GM12878 (cell line): ENCODE measurements around the gene B3GALT5. TPM values are rescaled to one million over a fixed set of nuclear protein-coding genes. Genes with fewer than 3 reads are reported as not detected.

Source experiments
- ATAC-seq: fragments of 200-7000 bp; cut with Tn5 transposase; 3 replicates; pipeline ENCODE4 v1.9.1; 2020; ENCODE audit warnings: mild to moderate bottlenecking, moderate library complexity
- BruUV-seq: library from RNA; stranded (reverse); fragments of 400-500 nt; replicated peaks from 2 replicates; lab custom pipeline; 2021; lab: Mats Ljungman, UMichigan
- CTCF ChIA-PET: fragments of 300-600 bp; sonication (Branson Sonifier 250); formaldehyde crosslinking; extraction: SDS; loops from one replicate; lab custom pipeline; 2021; ENCODE audit warnings: inconsistent platforms; lab: Yijun Ruan, JAX
- POLR2A ChIA-PET: fragments of 350-600 bp; formaldehyde crosslinking; extraction: SDS; loops from one replicate; lab custom pipeline; 2021; ENCODE audit warnings: inconsistent platforms; lab: Charles Lee
- RAD21 ChIA-PET: fragments of 300-600 bp; sonication (Branson Sonifier 250); formaldehyde crosslinking; loops from one replicate; lab custom pipeline; 2023; ENCODE audit warnings: antibody characterized with exemption; ENCODE audit not compliant: unreplicated experiment; lab: Charles Lee
- SMC1A ChIA-PET: fragments of 300-600 bp; sonication (Branson Sonifier 250); formaldehyde crosslinking; loops from one replicate; lab custom pipeline; 2023; ENCODE audit not compliant: unreplicated experiment, uncharacterized antibody; lab: Charles Lee
- DNase-seq: peaks from one replicate; pipeline ENCODE4 v3.0.0-alpha.2; 2011; ENCODE audit warnings: low read depth, low spot score
- FAIRE-seq: peaks from 3 replicates; lab custom pipeline; 2011; peaks lifted over from hg19 to GRCh38; lab: Jason Lieb, UNC
- H2AFZ ChIP-seq: 2 replicates; pipeline ENCODE4 v1.6.0; 2011; ENCODE audit warnings: low read depth, low read length, control low read depth; ENCODE audit not compliant: control insufficient read depth
- H3K27ac ChIP-seq: 2 replicates; pipeline ENCODE4 v1.5.1; 2011; ENCODE audit warnings: control low read depth; ENCODE audit not compliant: control insufficient read depth, insufficient read depth
- H3K27me3 ChIP-seq, 2 experiments: replicated peaks in 1 of 2; 2 replicates each; pipeline versions ENCODE4 v1.6.0 to v1.6.1; 2011; ENCODE audit warnings: low read length in 1 of 2; ENCODE audit not compliant: control insufficient read depth in 2 of 2, insufficient read depth in 2 of 2
- H3K36me3 ChIP-seq, 2 experiments: 2 replicates each; pipeline ENCODE4 v1.5.1; 2011; ENCODE audit warnings: low read length in 1 of 2; ENCODE audit not compliant: control insufficient read depth in 2 of 2, insufficient read depth in 2 of 2
- H3K4me1 ChIP-seq: 2 replicates; pipeline ENCODE4 v1.6.1; 2011; ENCODE audit warnings: mild to moderate bottlenecking, low read length, moderate library complexity, mixed read lengths; ENCODE audit not compliant: control insufficient read depth, insufficient read depth
- H3K4me2 ChIP-seq: 2 replicates; pipeline ENCODE4 v1.6.0; 2011; ENCODE audit warnings: control low read depth; ENCODE audit not compliant: control insufficient read depth, insufficient read depth
- H3K4me3 ChIP-seq: fragments of 200-600 bp; sonication (generic); 2 replicates; pipeline ENCODE4 v1.5.1; 2016
- H3K79me2 ChIP-seq: 2 replicates; pipeline ENCODE4 v1.6.0; 2011; ENCODE audit warnings: low read length; ENCODE audit not compliant: control insufficient read depth, insufficient read depth
- H3K9ac ChIP-seq: 2 replicates; pipeline ENCODE4 v1.8.0; 2011; ENCODE audit warnings: low read length, control low read depth, mixed read lengths; ENCODE audit not compliant: control insufficient read depth, insufficient read depth
- H3K9me3 ChIP-seq: replicated peaks from 3 replicates; pipeline ENCODE4 v1.5.1; 2011; ENCODE audit warnings: mild to moderate bottlenecking, low read length; ENCODE audit not compliant: control insufficient read depth, insufficient read depth
- H4K20me1 ChIP-seq: 2 replicates; pipeline ENCODE4 v1.6.0; 2011; ENCODE audit not compliant: control insufficient read depth, insufficient read depth
- GATAD2B ChIP-seq: fragments of 450-650 bp; conservative IDR thresholded peaks from 2 replicates; pipeline ENCODE4 v1.6.1; 2017; ENCODE audit warnings: low read depth, mild to moderate bottlenecking, moderate library complexity
- IKZF1 ChIP-seq: fragments of 450-650 bp; conservative IDR thresholded peaks from 2 replicates; pipeline ENCODE4 v1.6.1; 2017; ENCODE audit warnings: antibody characterized with exemption, mild to moderate bottlenecking
- WGBS: methylation state at CpG from one replicate; pipeline ENCODE4 v1.1.6; 2016; ENCODE audit warnings: low lambda C conversion rate; ENCODE audit not compliant: insufficient replicate concordance, insufficient coverage; ENCODE audit errors: missing lambda C conversion rate; 5-methylcytosine and 5-hydroxymethylcytosine counted together
- in situ Hi-C: fragments of 300-500 bp; cut with MboI; formaldehyde crosslinking; loops from 9 replicates; pipeline ENCODE4 v1.14.3; 2018; ENCODE audit warnings: mixed read lengths
- intact Hi-C: fragments of 100-400 bp; cut with micrococcal nuclease; formaldehyde crosslinking; loops from one replicate; pipeline ENCODE4 v1.14.2; 2022; ENCODE audit not compliant: unreplicated experiment
- polyA plus RNA-seq, 11 experiments: library from polyadenylated mRNA; depleted of rRNA in 4 of 11; unstranded in 6 of 11; stranded (reverse) in 5 of 11; fragments of >200 nt; fragmentation: Nextera tagmentation in 4 of 11; fragmentation: Illumina TruSeq in 1 of 11; extraction: Ambion mirVana in 4 of 11; extraction: Trizol in 1 of 11; gene quantifications; 1 replicate in 1 of 11; 2 replicates in 10 of 11; pipeline versions ENCODE4 v1.2.1 to v1.2.3, GENCODE V29; 2011 to 2016; ENCODE audit warnings: inconsistent platforms in 2 of 11, missing spikeins in 2 of 11, low read depth in 1 of 11
- total RNA-seq, 4 experiments: library from RNA; depleted of rRNA in 3 of 4; stranded (reverse); fragments of >200 nt in 3 of 4; fragmentation: Illumina TruSeq in 1 of 4; extraction: Trizol in 1 of 4; gene quantifications; 2 replicates each; pipeline versions ENCODE4 v1.2.1 to v1.2.3, GENCODE V29; 2013 to 2021
- TF ChIP-seq, protein P1 (sequence below): IDR thresholded peaks from 2 replicates; pipeline ENCODE4 v1.6.1; 2012; ENCODE audit warnings: low read length, inconsistent platforms
- TF ChIP-seq, protein P2 (sequence below): fragments of 450-650 bp; IDR thresholded peaks from 2 replicates; pipeline ENCODE4 v1.6.1; 2016; ENCODE audit warnings: mild to moderate bottlenecking
- TF ChIP-seq, protein P3 (sequence below): fragments of 450-650 bp; IDR thresholded peaks from 2 replicates; pipeline ENCODE4 v1.6.1; 2017; ENCODE audit warnings: mild to moderate bottlenecking, moderate library complexity
- TF ChIP-seq, protein P4 (sequence below): fragments of 450-650 bp; IDR thresholded peaks from 2 replicates; pipeline ENCODE4 v1.6.1; 2016; ENCODE audit warnings: mild to moderate bottlenecking, moderate library complexity, borderline replicate concordance
- TF ChIP-seq, protein P5 (sequence below): IDR thresholded peaks from 2 replicates; pipeline ENCODE4 v1.6.1; 2011; ENCODE audit warnings: low read depth, mild to moderate bottlenecking, low read length, moderate library complexity, borderline replicate concordance; ENCODE audit errors: extremely low read depth
- TF ChIP-seq, protein P6 (sequence below): fragments of 450-650 bp; IDR thresholded peaks from 2 replicates; pipeline ENCODE4 v1.6.1; 2017; ENCODE audit warnings: borderline replicate concordance

B3GALT5 gene
- total and polyA plus RNA-seq, 10 of the 15 experiments (the other 5 are each of a cell fraction or from before 2014, with no cell fraction given): 0.03 to 0.04 TPM; not detected in 8

DNA sequence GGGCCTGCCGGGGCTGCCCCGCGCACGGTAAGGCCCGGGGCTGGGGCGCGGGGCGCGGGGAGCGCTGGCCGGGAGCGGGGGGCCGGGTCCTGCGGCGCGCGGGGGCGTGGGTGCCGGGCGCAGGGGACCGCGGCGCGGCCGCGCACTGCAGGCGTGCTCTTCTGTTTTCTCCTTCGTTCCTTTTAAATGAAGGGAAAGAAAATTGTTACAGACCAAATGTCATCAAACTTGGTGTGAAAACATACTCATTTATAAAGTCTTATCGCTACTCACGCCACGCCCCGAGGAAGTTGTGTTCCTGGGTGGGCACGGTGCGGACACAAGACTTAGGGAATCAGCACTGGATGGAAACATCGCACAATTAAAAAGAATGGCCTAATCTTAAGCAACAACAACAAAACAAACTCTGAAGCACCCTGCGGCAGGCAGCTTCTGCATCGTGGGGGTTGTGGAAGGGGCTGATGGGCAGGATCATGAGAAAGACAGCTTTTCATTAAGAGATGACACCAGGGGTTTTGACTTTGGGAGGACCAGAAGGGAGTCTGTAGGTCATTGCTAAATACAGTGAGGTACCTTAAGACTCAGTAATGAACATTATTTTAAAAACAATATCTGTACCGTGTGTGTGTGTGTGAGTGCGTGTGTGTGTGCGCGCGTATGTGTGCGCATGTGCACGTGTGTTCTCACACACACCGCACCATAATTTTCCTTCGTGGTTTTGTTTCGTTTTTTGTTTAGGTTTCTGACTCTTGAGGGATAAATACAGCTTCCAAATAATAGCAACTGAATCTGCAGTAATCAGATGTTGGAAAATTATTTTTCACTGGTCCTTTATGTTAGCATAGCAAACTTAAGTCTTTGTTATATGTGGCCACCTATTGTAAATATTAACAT lies 548 bp downstream of the B3GALT5 start:
- in situ Hi-C loops: no loop called here
- no peak overlapping the region for H3K27ac ChIP-seq
- no peak overlapping the region for H3K4me2 ChIP-seq
- DNase-seq (no peak), FAIRE-seq (no peak), ATAC-seq (no peak)
- 43% methylated on average over 22 of the region's 47 CpGs for WGBS
- ChIA-PET POLR2A (no interaction called here), SMC1A (no interaction called here), RAD21 (no interaction called here), CTCF (no interaction called here)
- H3K9ac ChIP-seq: no peak overlapping the region
- intact Hi-C loops: no loop called here
- no peaks in the 10 kb centered on the region for H3K4me1 ChIP-seq
- no peaks in the 10 kb centered on the region; a peak in 1 of 4 replicates for H3K27me3 ChIP-seq
- H3K4me3 ChIP-seq: no peak overlapping the region
- BruUV-seq: no TSS peak
- no peaks in the 10 kb centered on the region for H3K79me2 ChIP-seq
- no peaks in the 10 kb centered on the region for H4K20me1 ChIP-seq
- H3K9me3 ChIP-seq: no peaks in the 10 kb centered on the region; the same call in 2 of the 3 replicates
- no peaks in the 10 kb centered on the region for H3K36me3 ChIP-seq
- H2AFZ ChIP-seq: no peak overlapping the region
- TF ChIP-seq, protein P1, sequence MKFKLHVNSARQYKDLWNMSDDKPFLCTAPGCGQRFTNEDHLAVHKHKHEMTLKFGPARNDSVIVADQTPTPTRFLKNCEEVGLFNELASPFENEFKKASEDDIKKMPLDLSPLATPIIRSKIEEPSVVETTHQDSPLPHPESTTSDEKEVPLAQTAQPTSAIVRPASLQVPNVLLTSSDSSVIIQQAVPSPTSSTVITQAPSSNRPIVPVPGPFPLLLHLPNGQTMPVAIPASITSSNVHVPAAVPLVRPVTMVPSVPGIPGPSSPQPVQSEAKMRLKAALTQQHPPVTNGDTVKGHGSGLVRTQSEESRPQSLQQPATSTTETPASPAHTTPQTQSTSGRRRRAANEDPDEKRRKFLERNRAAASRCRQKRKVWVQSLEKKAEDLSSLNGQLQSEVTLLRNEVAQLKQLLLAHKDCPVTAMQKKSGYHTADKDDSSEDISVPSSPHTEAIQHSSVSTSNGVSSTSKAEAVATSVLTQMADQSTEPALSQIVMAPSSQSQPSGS: no peak
- TF ChIP-seq, protein P2, sequence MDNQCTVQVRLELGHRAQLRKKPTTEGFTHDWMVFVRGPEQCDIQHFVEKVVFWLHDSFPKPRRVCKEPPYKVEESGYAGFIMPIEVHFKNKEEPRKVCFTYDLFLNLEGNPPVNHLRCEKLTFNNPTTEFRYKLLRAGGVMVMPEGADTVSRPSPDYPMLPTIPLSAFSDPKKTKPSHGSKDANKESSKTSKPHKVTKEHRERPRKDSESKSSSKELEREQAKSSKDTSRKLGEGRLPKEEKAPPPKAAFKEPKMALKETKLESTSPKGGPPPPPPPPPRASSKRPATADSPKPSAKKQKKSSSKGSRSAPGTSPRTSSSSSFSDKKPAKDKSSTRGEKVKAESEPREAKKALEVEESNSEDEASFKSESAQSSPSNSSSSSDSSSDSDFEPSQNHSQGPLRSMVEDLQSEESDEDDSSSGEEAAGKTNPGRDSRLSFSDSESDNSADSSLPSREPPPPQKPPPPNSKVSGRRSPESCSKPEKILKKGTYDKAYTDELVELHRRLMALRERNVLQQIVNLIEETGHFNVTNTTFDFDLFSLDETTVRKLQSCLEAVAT: no peak
- no peak for TF ChIP-seq IKZF1
- no peak for TF ChIP-seq GATAD2B
- TF ChIP-seq, protein P3, sequence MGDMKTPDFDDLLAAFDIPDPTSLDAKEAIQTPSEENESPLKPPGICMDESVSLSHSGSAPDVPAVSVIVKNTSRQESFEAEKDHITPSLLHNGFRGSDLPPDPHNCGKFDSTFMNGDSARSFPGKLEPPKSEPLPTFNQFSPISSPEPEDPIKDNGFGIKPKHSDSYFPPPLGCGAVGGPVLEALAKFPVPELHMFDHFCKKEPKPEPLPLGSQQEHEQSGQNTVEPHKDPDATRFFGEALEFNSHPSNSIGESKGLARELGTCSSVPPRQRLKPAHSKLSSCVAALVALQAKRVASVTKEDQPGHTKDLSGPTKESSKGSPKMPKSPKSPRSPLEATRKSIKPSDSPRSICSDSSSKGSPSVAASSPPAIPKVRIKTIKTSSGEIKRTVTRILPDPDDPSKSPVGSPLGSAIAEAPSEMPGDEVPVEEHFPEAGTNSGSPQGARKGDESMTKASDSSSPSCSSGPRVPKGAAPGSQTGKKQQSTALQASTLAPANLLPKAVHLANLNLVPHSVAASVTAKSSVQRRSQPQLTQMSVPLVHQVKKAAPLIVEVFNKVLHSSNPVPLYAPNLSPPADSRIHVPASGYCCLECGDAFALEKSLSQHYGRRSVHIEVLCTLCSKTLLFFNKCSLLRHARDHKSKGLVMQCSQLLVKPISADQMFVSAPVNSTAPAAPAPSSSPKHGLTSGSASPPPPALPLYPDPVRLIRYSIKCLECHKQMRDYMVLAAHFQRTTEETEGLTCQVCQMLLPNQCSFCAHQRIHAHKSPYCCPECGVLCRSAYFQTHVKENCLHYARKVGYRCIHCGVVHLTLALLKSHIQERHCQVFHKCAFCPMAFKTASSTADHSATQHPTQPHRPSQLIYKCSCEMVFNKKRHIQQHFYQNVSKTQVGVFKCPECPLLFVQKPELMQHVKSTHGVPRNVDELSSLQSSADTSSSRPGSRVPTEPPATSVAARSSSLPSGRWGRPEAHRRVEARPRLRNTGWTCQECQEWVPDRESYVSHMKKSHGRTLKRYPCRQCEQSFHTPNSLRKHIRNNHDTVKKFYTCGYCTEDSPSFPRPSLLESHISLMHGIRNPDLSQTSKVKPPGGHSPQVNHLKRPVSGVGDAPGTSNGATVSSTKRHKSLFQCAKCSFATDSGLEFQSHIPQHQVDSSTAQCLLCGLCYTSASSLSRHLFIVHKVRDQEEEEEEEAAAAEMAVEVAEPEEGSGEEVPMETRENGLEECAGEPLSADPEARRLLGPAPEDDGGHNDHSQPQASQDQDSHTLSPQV: no peak
- TF ChIP-seq, protein P4, sequence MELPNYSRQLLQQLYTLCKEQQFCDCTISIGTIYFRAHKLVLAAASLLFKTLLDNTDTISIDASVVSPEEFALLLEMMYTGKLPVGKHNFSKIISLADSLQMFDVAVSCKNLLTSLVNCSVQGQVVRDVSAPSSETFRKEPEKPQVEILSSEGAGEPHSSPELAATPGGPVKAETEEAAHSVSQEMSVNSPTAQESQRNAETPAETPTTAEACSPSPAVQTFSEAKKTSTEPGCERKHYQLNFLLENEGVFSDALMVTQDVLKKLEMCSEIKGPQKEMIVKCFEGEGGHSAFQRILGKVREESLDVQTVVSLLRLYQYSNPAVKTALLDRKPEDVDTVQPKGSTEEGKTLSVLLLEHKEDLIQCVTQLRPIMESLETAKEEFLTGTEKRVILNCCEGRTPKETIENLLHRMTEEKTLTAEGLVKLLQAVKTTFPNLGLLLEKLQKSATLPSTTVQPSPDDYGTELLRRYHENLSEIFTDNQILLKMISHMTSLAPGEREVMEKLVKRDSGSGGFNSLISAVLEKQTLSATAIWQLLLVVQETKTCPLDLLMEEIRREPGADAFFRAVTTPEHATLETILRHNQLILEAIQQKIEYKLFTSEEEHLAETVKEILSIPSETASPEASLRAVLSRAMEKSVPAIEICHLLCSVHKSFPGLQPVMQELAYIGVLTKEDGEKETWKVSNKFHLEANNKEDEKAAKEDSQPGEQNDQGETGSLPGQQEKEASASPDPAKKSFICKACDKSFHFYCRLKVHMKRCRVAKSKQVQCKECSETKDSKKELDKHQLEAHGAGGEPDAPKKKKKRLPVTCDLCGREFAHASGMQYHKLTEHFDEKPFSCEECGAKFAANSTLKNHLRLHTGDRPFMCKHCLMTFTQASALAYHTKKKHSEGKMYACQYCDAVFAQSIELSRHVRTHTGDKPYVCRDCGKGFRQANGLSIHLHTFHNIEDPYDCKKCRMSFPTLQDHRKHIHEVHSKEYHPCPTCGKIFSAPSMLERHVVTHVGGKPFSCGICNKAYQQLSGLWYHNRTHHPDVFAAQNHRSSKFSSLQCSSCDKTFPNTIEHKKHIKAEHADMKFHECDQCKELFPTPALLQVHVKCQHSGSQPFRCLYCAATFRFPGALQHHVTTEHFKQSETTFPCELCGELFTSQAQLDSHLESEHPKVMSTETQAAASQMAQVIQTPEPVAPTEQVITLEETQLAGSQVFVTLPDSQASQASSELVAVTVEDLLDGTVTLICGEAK: no peak
- TF ChIP-seq, protein P5, sequence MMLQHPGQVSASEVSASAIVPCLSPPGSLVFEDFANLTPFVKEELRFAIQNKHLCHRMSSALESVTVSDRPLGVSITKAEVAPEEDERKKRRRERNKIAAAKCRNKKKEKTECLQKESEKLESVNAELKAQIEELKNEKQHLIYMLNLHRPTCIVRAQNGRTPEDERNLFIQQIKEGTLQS: no peak
- TF ChIP-seq, protein P6, sequence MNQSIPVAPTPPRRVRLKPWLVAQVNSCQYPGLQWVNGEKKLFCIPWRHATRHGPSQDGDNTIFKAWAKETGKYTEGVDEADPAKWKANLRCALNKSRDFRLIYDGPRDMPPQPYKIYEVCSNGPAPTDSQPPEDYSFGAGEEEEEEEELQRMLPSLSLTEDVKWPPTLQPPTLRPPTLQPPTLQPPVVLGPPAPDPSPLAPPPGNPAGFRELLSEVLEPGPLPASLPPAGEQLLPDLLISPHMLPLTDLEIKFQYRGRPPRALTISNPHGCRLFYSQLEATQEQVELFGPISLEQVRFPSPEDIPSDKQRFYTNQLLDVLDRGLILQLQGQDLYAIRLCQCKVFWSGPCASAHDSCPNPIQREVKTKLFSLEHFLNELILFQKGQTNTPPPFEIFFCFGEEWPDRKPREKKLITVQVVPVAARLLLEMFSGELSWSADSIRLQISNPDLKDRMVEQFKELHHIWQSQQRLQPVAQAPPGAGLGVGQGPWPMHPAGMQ: no peak
